HepG2 (cell line): ENCODE results near the gene DPF1. TPM values are rescaled to one million over a fixed set of nuclear protein-coding genes. Genes with fewer than 3 reads are reported as not detected.

Experiments used
- KDM6A ChIP-seq: IDR thresholded peaks from 2 replicates; pipeline ENCODE4 v1.6.1; 2016; ENCODE audit warnings: low read depth
- PHF20 ChIP-seq: sonication (generic); formaldehyde crosslinking; IDR thresholded peaks from 2 replicates; pipeline ENCODE4 v1.5.0; 2020; ENCODE audit warnings: mild to moderate bottlenecking, missing genetic modification reagents
- PITX1 ChIP-seq: sonication (generic); formaldehyde crosslinking; IDR thresholded peaks from 2 replicates; pipeline ENCODE4 v1.5.1; 2020; ENCODE audit warnings: mild to moderate bottlenecking, missing genetic modification reagents
- PRPF4 ChIP-seq: fragments of 200-400 bp; formaldehyde crosslinking; IDR thresholded peaks from 2 replicates; pipeline ENCODE4 v1.6.1; 2016; ENCODE audit warnings: low read length, low read depth; ENCODE audit not compliant: poor library complexity, severe bottlenecking
- TAF15 ChIP-seq: fragments of 200-400 bp; formaldehyde crosslinking; IDR thresholded peaks from one replicate; pipeline ENCODE4 v1.6.1; 2018; ENCODE audit warnings: mild to moderate bottlenecking, low read depth, low read length; ENCODE audit not compliant: poor library complexity, severe bottlenecking
- ZBTB40 ChIP-seq, 2 experiments: fragments of 450-650 bp in 1 of 2; sonication (generic) in 1 of 2; formaldehyde crosslinking in 1 of 2; IDR thresholded peaks; 2 replicates each; pipeline versions ENCODE4 v1.6.1 to v1.8.0; 2016 to 2022; ENCODE audit warnings: antibody characterized with exemption in 1 of 2, mild to moderate bottlenecking in 1 of 2, missing genetic modification reagents in 1 of 2
- ZNF317 ChIP-seq: sonication (generic); formaldehyde crosslinking; IDR thresholded peaks from 2 replicates; pipeline ENCODE4 v1.5.0; 2020; ENCODE audit warnings: mild to moderate bottlenecking, missing genetic modification reagents
- ZNF564 ChIP-seq: sonication (generic); formaldehyde crosslinking; IDR thresholded peaks from 2 replicates; pipeline ENCODE4 v1.8.1; 2023; ENCODE audit warnings: mild to moderate bottlenecking, missing genetic modification reagents
- ZNF839 ChIP-seq: sonication (generic); formaldehyde crosslinking; IDR thresholded peaks from 2 replicates; pipeline ENCODE4 v1.4.0; 2020; ENCODE audit warnings: missing genetic modification reagents, mild to moderate bottlenecking, borderline replicate concordance
- polyA plus RNA-seq, 8 experiments: library from polyadenylated mRNA; depleted of rRNA in 3 of 8; stranded (reverse) in 7 of 8; unstranded in 1 of 8; fragments of >200 nt; fragmentation: Illumina TruSeq in 4 of 8; extraction: Trizol in 4 of 8; gene quantifications; 2 replicates each; pipeline versions ENCODE4 v1.2.1 to v1.2.3, GENCODE V29; 2011 to 2016; ENCODE audit warnings: low read depth in 4 of 8, missing spikeins in 1 of 8, mixed read lengths in 1 of 8; ENCODE audit not compliant: insufficient read depth in 1 of 8
- total RNA-seq, 5 experiments: library from RNA; depleted of rRNA; stranded (reverse); fragments of >200 nt; fragmentation: Illumina TruSeq; extraction: Trizol; gene quantifications; 2 replicates each; pipeline ENCODE4 v1.2.3, GENCODE V29; 2016; ENCODE audit warnings: low read depth in 1 of 5
- TF ChIP-seq, protein P1 (sequence below), 2 experiments: sonication (generic) in 1 of 2; formaldehyde crosslinking in 1 of 2; IDR thresholded peaks; 2 replicates each; pipeline versions ENCODE4 v1.5.1 to v1.6.1; 2011 to 2020; ENCODE audit warnings: borderline replicate concordance in 1 of 2, low read depth in 1 of 2, low read length in 1 of 2, mild to moderate bottlenecking in 1 of 2, missing genetic modification reagents in 1 of 2, moderate library complexity in 1 of 2
- TF ChIP-seq, protein P2 (sequence below): sonication (generic); formaldehyde crosslinking; IDR thresholded peaks from 2 replicates; pipeline ENCODE4 v1.4.0; 2020; ENCODE audit warnings: missing genetic modification reagents, borderline replicate concordance

Gene DPF1
- total and polyA plus RNA-seq, 2 of the 13 experiments (the other 11 are each of a cell fraction or from before 2014, with no cell fraction given): 1.0 to 3.2 TPM

DNA sequence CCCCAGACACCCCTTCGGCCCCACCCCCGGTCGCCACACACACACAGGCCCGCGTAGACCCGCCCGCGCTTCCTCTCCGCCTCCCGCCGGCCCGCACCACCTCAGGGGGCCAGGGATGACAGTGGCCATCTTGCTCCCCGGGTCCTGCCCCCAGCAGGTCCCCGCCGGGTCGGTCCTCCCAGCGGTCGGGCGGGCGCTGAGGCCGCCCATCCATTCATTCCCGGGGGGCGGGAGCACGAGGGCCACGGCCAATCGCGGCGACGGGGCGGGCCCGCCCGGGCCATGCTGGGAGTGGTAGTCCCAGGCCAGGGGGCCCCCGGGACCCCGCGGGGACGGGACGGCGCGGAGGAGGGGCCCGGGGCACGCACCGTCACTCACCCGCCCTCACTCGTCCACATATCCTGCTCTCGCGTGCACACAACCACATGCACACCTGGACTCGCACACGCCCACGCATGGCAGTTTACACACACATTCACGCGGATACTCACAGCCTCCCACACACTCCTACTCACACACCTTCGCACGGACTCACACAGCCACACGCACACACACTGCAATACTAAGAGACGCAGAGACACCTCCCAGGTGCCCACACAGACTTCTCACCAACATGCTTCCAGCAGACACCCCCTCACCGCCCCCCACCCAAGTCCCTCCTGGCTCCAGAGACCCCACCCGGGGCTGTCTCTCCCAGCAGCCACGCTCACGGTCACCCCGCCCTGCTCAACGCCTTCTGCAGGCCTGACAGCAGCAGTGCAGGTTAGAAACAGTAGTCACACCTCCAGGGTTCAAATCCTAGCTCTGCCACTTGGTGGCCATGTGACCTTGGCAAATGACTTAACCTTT is at the start of gene DPF1 (continued):
- TF ChIP-seq ZNF839 (CRISPR knock-in tag) (no peak), ZNF317 (0 out of 2 replicates have a peak, but pooled peaks have one; percentile 23), PHF20 (CRISPR knock-in tag) (no peak), PRPF4 (no peak), PITX1 (CRISPR knock-in tag) (no peak), ZNF564 (no peak), ZBTB40 (IDR thresholded peaks at IDR 0.05) (no peak), ZBTB40 (CRISPR knock-in tag; IDR thresholded peaks at IDR 0.05) (no peak), KDM6A (CRISPR knock-in tag) (no peak), TAF15 (no peak)
- TF ChIP-seq, protein P1, sequence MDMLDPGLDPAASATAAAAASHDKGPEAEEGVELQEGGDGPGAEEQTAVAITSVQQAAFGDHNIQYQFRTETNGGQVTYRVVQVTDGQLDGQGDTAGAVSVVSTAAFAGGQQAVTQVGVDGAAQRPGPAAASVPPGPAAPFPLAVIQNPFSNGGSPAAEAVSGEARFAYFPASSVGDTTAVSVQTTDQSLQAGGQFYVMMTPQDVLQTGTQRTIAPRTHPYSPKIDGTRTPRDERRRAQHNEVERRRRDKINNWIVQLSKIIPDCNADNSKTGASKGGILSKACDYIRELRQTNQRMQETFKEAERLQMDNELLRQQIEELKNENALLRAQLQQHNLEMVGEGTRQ (IDR thresholded peaks at IDR 0.05; ENCODE audit: low read depth, low read length): no peak
- TF ChIP-seq, protein P1 (CRISPR knock-in tag; IDR thresholded peaks at IDR 0.05; ENCODE audit: borderline replicate concordance): 0 out of 2 replicates have a peak, but pooled peaks have one; percentile 64
- TF ChIP-seq, protein P2, sequence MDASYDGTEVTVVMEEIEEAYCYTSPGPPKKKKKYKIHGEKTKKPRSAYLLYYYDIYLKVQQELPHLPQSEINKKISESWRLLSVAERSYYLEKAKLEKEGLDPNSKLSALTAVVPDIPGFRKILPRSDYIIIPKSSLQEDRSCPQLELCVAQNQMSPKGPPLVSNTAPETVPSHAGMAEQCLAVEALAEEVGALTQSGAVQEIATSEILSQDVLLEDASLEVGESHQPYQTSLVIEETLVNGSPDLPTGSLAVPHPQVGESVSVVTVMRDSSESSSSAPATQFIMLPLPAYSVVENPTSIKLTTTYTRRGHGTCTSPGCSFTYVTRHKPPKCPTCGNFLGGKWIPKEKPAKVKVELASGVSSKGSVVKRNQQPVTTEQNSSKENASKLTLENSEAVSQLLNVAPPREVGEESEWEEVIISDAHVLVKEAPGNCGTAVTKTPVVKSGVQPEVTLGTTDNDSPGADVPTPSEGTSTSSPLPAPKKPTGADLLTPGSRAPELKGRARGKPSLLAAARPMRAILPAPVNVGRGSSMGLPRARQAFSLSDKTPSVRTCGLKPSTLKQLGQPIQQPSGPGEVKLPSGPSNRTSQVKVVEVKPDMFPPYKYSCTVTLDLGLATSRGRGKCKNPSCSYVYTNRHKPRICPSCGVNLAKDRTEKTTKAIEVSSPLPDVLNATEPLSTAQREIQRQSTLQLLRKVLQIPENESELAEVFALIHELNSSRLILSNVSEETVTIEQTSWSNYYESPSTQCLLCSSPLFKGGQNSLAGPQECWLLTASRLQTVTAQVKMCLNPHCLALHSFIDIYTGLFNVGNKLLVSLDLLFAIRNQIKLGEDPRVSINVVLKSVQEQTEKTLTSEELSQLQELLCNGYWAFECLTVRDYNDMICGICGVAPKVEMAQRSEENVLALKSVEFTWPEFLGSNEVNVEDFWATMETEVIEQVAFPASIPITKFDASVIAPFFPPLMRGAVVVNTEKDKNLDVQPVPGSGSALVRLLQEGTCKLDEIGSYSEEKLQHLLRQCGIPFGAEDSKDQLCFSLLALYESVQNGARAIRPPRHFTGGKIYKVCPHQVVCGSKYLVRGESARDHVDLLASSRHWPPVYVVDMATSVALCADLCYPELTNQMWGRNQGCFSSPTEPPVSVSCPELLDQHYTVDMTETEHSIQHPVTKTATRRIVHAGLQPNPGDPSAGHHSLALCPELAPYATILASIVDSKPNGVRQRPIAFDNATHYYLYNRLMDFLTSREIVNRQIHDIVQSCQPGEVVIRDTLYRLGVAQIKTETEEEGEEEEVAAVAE (CRISPR knock-in tag): no peak
